Neural progenitor cell (in vitro differentiated cells): ENCODE data around the gene KLC1.

Experiments used
- EZH2 ChIP-seq: fragments of 200-600 bp; sonication (generic); IDR thresholded peaks from 2 replicates; pipeline ENCODE4 v1.6.1; 2017; ENCODE audit warnings: antibody characterized with exemption, mild to moderate bottlenecking, moderate library complexity
- EZH2phosphoT487 ChIP-seq: fragments of 200-600 bp; sonication (generic); IDR thresholded peaks from 2 replicates; pipeline ENCODE4 v1.6.1; 2017; ENCODE audit warnings: antibody characterized with exemption
- TF ChIP-seq, protein P1 (sequence below): fragments of 200-600 bp; sonication (generic); IDR thresholded peaks from 2 replicates; pipeline ENCODE4 v1.5.1; 2017; ENCODE audit warnings: antibody characterized with exemption, mild to moderate bottlenecking

DNA sequence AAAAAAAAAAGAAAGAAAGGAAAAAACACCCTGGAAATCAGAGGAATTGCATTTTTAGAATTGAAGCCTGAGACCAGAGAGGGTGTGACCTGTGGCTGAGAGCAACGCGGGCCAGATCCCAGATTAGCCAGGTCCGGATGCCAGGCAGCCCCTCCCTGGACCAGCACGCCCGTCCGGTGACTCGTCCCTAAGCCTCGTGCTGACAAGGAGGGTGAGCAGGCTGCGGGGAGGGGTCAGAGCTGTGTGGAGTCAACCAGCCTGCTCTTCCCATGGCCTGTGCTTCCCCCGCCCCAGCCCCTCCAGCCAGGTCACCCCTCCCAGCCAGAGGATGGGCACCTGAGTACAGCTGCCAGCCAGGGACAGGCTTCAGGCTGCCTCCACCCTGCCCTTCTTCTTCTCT, 4.2 kb upstream of the KLC1 start:
- TF ChIP-seq, protein P1, sequence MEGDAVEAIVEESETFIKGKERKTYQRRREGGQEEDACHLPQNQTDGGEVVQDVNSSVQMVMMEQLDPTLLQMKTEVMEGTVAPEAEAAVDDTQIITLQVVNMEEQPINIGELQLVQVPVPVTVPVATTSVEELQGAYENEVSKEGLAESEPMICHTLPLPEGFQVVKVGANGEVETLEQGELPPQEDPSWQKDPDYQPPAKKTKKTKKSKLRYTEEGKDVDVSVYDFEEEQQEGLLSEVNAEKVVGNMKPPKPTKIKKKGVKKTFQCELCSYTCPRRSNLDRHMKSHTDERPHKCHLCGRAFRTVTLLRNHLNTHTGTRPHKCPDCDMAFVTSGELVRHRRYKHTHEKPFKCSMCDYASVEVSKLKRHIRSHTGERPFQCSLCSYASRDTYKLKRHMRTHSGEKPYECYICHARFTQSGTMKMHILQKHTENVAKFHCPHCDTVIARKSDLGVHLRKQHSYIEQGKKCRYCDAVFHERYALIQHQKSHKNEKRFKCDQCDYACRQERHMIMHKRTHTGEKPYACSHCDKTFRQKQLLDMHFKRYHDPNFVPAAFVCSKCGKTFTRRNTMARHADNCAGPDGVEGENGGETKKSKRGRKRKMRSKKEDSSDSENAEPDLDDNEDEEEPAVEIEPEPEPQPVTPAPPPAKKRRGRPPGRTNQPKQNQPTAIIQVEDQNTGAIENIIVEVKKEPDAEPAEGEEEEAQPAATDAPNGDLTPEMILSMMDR, result no peak
- TF ChIP-seq EZH2phosphoT487 (no peak), EZH2 (no peak)
